Pancreas (tissue), 10 donors: ENCODE measurements around the gene NUBPL. TPM values are rescaled to one million over a fixed set of nuclear protein-coding genes. Genes with fewer than 3 reads are reported as not detected.
"Not testable (repeated sequence)": the region's sequence is repeated elsewhere in the genome, so short reads cannot be mapped to it uniquely, and the experiment has no call there.

ENCODE experiments used
- ATAC-seq, 4 donors: fragments of 200-7000 bp; cut with Tn5 transposase; one replicate each; pipeline versions ENCODE4 v1.8.0 to v1.9.1; 2020; ENCODE audit warnings: mild to moderate bottlenecking in 4 of 4, moderate library complexity in 4 of 4
- DNase-seq, 6 donors: peaks; one replicate each; pipeline ENCODE4 v3.0.0-alpha.2; 2020
- FAIRE-seq: peaks from 2 replicates; lab custom pipeline; 2012; peaks lifted over from hg19 to GRCh38; lab: Jason Lieb, UNC
- H3K27ac ChIP-seq, 4 donors: fragments of 200-600 bp; sonication (generic); 1 replicate in 3 of 4; 2 replicates in 1 of 4; pipeline versions ENCODE4 v1.5.0 to v1.8.0; 2020
- H3K27me3 ChIP-seq, 4 donors: fragments of 200-600 bp; one replicate each; pipeline ENCODE4 v1.8.0; 2021
- H3K36me3 ChIP-seq, 3 donors: fragments of 200-600 bp; sonication (generic) in 1 of 3; one replicate each; pipeline versions ENCODE4 v1.5.0 to v1.8.0; 2020 to 2021
- H3K4me1 ChIP-seq, 3 donors: fragments of 200-600 bp; one replicate each; pipeline ENCODE4 v1.8.0; 2021
- H3K4me3 ChIP-seq, 4 donors: fragments of 200-600 bp; sonication (generic) in 2 of 4; one replicate each; pipeline versions ENCODE4 v1.5.0 to v1.8.0; 2020 to 2021
- H3K9me3 ChIP-seq, 4 donors: fragments of 200-600 bp; one replicate each; pipeline ENCODE4 v1.8.0; 2021
- CTCF ChIP-seq, 4 donors: fragments of 200-600 bp; sonication (generic) in 3 of 4; IDR thresholded peaks; one replicate each; pipeline versions ENCODE4 v1.5.0 to v1.8.0; 2021; ENCODE audit warnings: antibody characterized with exemption in 4 of 4
- WGBS, 2 donors: extraction: QIAGEN DNeasy Blood & Tissue Kit; methylation state at CpG; one replicate each; pipeline ENCODE4 v1.1.7; 2013; 5-methylcytosine and 5-hydroxymethylcytosine counted together
- intact Hi-C, 3 donors: fragments of 100-400 bp; cut with DNase I; formaldehyde crosslinking; loops; one replicate each; pipeline versions ENCODE4 v1.11.1 to v1.14.2; 2022
- polyA plus RNA-seq, 2 donors: library from polyadenylated mRNA; stranded (reverse); fragments of 200-250 nt; gene quantifications; one replicate each; pipeline ENCODE4 v1.2.3, GENCODE V29; 2013
- total RNA-seq, 6 donors: library from RNA; stranded (reverse); fragmentation: NEBNext Ultra II Directional in 4 of 6; extraction: Animal tissue kit (Norgen Biotek cat#: 25700) in 4 of 6; gene quantifications; one replicate each; pipeline versions ENCODE4 v1.2.1 to v1.2.4, GENCODE V29; 2021 to 2023
- donor health status: healthy with polysubstance abuse.
- donor health status: DM: no; HTN: no; CAD: no; lungs with moderate emphysema.
- donor health status: DM: no; HTN: no; CAD: no.
- donor health status: control.
- donor health status: control.
- donor health status: Bipolar disorder and iron deficiency.
- donor health status: DM: yes; HTN: yes; CAD: no.
- donor health status: DM: no; HTN: no; CAD: no.
- donor health status: DM: no; HTN: no; CAD: no.
- donor health status: DM: yes; HTN: yes; CAD: no.

Gene NUBPL
- total and polyA plus RNA-seq, 8 donors = 2.1 to 7.0 (median 4.9) TPM

- 77 to 92% methylated on average over 1 of the region's 1 CpG for WGBS, 2 donors
- FAIRE-seq (no peak), DNase-seq (no peak), ATAC-seq (no peak)
- intact Hi-C loops = no loop called here
- TF ChIP-seq CTCF (IDR thresholded peaks at IDR 0.05) = no peak
- Histone ChIP-seq H3K27me3 (no peaks in the 10 kb centered on the region), H3K9me3 (no peaks in the 10 kb centered on the region), H3K4me3 (no peak overlapping the region), H3K4me1 (no peaks in the 10 kb centered on the region), H3K36me3 (no peaks in the 10 kb centered on the region), H3K27ac (no peak overlapping the region)
These were observed 294.1 kb downstream of the NUBPL start for GRCh38 chr14:31855262-31855661.

GRCh38 chr14:31856003-31856402, 294.8 kb downstream of the NUBPL start:
- H3K27me3 ChIP-seq, H3K4me3 ChIP-seq, ATAC-seq, H3K27ac ChIP-seq, intact Hi-C loops, H3K36me3 ChIP-seq, DNase-seq, H3K4me1 ChIP-seq, FAIRE-seq, H3K9me3 ChIP-seq: not testable (repeated sequence)
- WGBS, 2 donors = 83 to 88% methylated on average over 2 of the region's 2 CpGs

- TF ChIP-seq CTCF (IDR thresholded peaks at IDR 0.05) = no peak
- FAIRE-seq (no peak), DNase-seq (no peak), ATAC-seq (no peak)
- Histone ChIP-seq H3K4me3 (no peak overlapping the region), H3K27ac (no peak overlapping the region), H3K4me1 (no peaks in the 10 kb centered on the region), H3K9me3 (no peaks in the 10 kb centered on the region), H3K27me3 (no peaks in the 10 kb centered on the region), H3K36me3 (no peaks in the 10 kb centered on the region)
- 98 to 100% methylated on average over 1 of the region's 1 CpG for WGBS, 2 donors
- intact Hi-C loops = no loop called here
These were observed 297.7 kb downstream of the NUBPL start for GRCh38 chr14:31858868-31859267.

GRCh38 chr14:31864937-31865855, 304.0 kb downstream of the NUBPL start:
- Histone ChIP-seq H3K9me3 (no peaks in the 10 kb centered on the region), H3K36me3 (no peaks in the 10 kb centered on the region), H3K4me3 (no peak overlapping the region), H3K27ac (no peak overlapping the region), H3K27me3 (no peaks in the 10 kb centered on the region), H3K4me1 (no peaks in the 10 kb centered on the region)
- 88 to 95% methylated on average over 13 of the region's 13 CpGs for WGBS, 2 donors
- FAIRE-seq = no peak
- no peak for TF ChIP-seq CTCF (IDR thresholded peaks at IDR 0.05)
- intact Hi-C loops = no loop called here
- DNase-seq = no peak
- no peak for ATAC-seq

GRCh38 chr14:31867570-31867969, 306.4 kb downstream of the NUBPL start:
- H3K9me3 ChIP-seq = no peaks in the 10 kb centered on the region
- H3K36me3 ChIP-seq = no peaks in the 10 kb centered on the region
- intact Hi-C loops = no loop called here
- H3K27me3 ChIP-seq = no peaks in the 10 kb centered on the region
- no peak for TF ChIP-seq CTCF (IDR thresholded peaks at IDR 0.05)
- DNase-seq (no peak), FAIRE-seq (no peak), ATAC-seq (no peak)
- H3K4me1 ChIP-seq = no peaks in the 10 kb centered on the region
- H3K4me3 ChIP-seq = no peak overlapping the region
- no peak overlapping the region for H3K27ac ChIP-seq

- 66 to 88% methylated on average over 3 of the region's 3 CpGs for WGBS, 2 donors
These were observed 306.9 kb downstream of the NUBPL start for GRCh38 chr14:31868096-31868495.

More at GRCh38 chr14:31868096-31868495, 306.9 kb downstream of the NUBPL start:
- H3K27me3 ChIP-seq, FAIRE-seq, H3K4me1 ChIP-seq, intact Hi-C loops, H3K9me3 ChIP-seq, DNase-seq, H3K27ac ChIP-seq, ATAC-seq, H3K36me3 ChIP-seq, H3K4me3 ChIP-seq: not testable (repeated sequence)
